SK-N-SH (cell line): ENCODE data around the gene NR6A1. TPM values are rescaled to one million over a fixed set of nuclear protein-coding genes. Genes with fewer than 3 reads are reported as not detected.

ENCODE experiments used
- CTCF ChIA-PET: fragments of 300-600, 350-600 bp; formaldehyde crosslinking; extraction: SDS; loops from one replicate; lab custom pipeline; 2021; lab: Yijun Ruan, JAX
- POLR2A ChIA-PET: fragments of 350-600 bp; sonication (Branson Sonifier 250); formaldehyde crosslinking; extraction: SDS; loops from one replicate; lab custom pipeline; 2020; ENCODE audit warnings: antibody characterized with exemption, inconsistent platforms; lab: Yijun Ruan, JAX
- DNase-seq: peaks from one replicate; pipeline ENCODE4 v3.0.0; 2012
- H2AFZ ChIP-seq: fragments of 200-600 bp; sonication (generic); 2 replicates; pipeline ENCODE4 v1.8.1; 2016; ENCODE audit warnings: antibody characterized with exemption, mild to moderate bottlenecking, low read depth
- H3F3A ChIP-seq: fragments of 200-600 bp; sonication (generic); replicated peaks from 2 replicates; pipeline ENCODE3; 2016; ENCODE audit warnings: antibody characterized with exemption, mild to moderate bottlenecking; ENCODE audit not compliant: insufficient read depth
- H3K27ac ChIP-seq, 2 experiments: fragments of 200-500 bp in 1 of 2; fragments of 200-600 bp in 1 of 2; sonication (Bioruptor generic) in 1 of 2; sonication (generic), shearing (Covaris generic) in 1 of 2; 2 replicates each; pipeline versions ENCODE4 v1.5.1 to v1.6.1; 2014 to 2016; ENCODE audit warnings: low read depth in 2 of 2, inconsistent platforms in 1 of 2, low read length in 1 of 2, mild to moderate bottlenecking in 1 of 2, mixed read lengths in 1 of 2
- H3K27me3 ChIP-seq: fragments of 200-600 bp; sonication (generic), shearing (Covaris generic); 2 replicates; pipeline ENCODE4 v1.6.1; 2016; ENCODE audit warnings: mixed run types; ENCODE audit not compliant: insufficient read depth
- H3K36me3 ChIP-seq, 2 experiments: fragments of 200-500 bp in 1 of 2; fragments of 200-600 bp in 1 of 2; sonication (Bioruptor generic) in 1 of 2; sonication (generic) in 1 of 2; replicated peaks in 1 of 2; 2 replicates each; pipeline versions ENCODE3 to v1.5.1; 2014 to 2016; ENCODE audit warnings: low read length in 1 of 2, mild to moderate bottlenecking in 1 of 2; ENCODE audit not compliant: insufficient read depth in 2 of 2, control insufficient read depth in 1 of 2
- H3K4me1 ChIP-seq, 2 experiments: fragments of 200-500 bp in 1 of 2; fragments of 200-600 bp in 1 of 2; sonication (Bioruptor generic) in 1 of 2; sonication (generic), shearing (Covaris generic) in 1 of 2; 2 replicates each; pipeline versions ENCODE4 v1.5.1 to v1.6.1; 2014 to 2016; ENCODE audit warnings: low read depth in 1 of 2, low read length in 1 of 2, mixed run types in 1 of 2; ENCODE audit not compliant: insufficient read depth in 2 of 2, control insufficient read depth in 1 of 2
- H3K4me2 ChIP-seq: fragments of 200-600 bp; sonication (generic), shearing (Covaris generic); 2 replicates; pipeline ENCODE4 v1.6.1; 2017; ENCODE audit warnings: mixed run types
- H3K4me3 ChIP-seq, 2 experiments: fragments of 200-500 bp in 1 of 2; fragments of 200-600 bp in 1 of 2; sonication (Bioruptor generic) in 1 of 2; sonication (generic), shearing (Covaris generic) in 1 of 2; 2 replicates each; pipeline versions ENCODE4 v1.5.1 to v1.8.1; 2014 to 2016; ENCODE audit warnings: low read depth in 2 of 2, inconsistent platforms in 1 of 2, low read length in 1 of 2, mild to moderate bottlenecking in 1 of 2, mixed read lengths in 1 of 2, moderate library complexity in 1 of 2
- H3K79me2 ChIP-seq: fragments of 200-600 bp; sonication (generic); 2 replicates; pipeline ENCODE4 v1.8.1; 2017; ENCODE audit warnings: mild to moderate bottlenecking; ENCODE audit not compliant: insufficient read depth
- H3K9ac ChIP-seq: fragments of 200-600 bp; sonication (generic); 2 replicates; pipeline ENCODE4 v1.6.1; 2017; ENCODE audit warnings: mixed run types
- H3K9me2 ChIP-seq: fragments of 200-600 bp; sonication (generic); 2 replicates; pipeline ENCODE4 v1.6.1; 2017; ENCODE audit warnings: mixed run types
- H3K9me3 ChIP-seq: fragments of 200-600 bp; sonication (generic); 2 replicates; pipeline ENCODE4 v1.6.1; 2017; ENCODE audit warnings: mixed run types, mild to moderate bottlenecking, moderate library complexity
- H4K20me1 ChIP-seq: fragments of 200-600 bp; sonication (generic); 2 replicates; pipeline ENCODE4 v1.6.1; 2017; ENCODE audit warnings: mild to moderate bottlenecking, mixed run types; ENCODE audit not compliant: insufficient read depth
- CHD2 ChIP-seq: fragments of 150-350 bp; IDR thresholded peaks from 2 replicates; pipeline ENCODE4 v1.6.1; 2018; ENCODE audit warnings: low read length; ENCODE audit not compliant: partially characterized antibody
- CTCF ChIP-seq: fragments of 200-600 bp; sonication (generic); IDR thresholded peaks from 2 replicates; pipeline ENCODE4 v1.6.1; 2017; ENCODE audit warnings: antibody characterized with exemption, mild to moderate bottlenecking, moderate library complexity
- FOXJ3 ChIP-seq: sonication (generic); formaldehyde crosslinking; IDR thresholded peaks from 2 replicates; pipeline ENCODE4 v1.5.1; 2020; ENCODE audit warnings: mild to moderate bottlenecking, missing genetic modification reagents
- GABPA ChIP-seq: IDR thresholded peaks from 2 replicates; pipeline ENCODE4 v1.4.0; 2012; ENCODE audit warnings: low read depth, mild to moderate bottlenecking
- MAX ChIP-seq: IDR thresholded peaks from 2 replicates; pipeline ENCODE4 v1.4.0; 2012; ENCODE audit warnings: low read depth
- MEF2A ChIP-seq: IDR thresholded peaks from 2 replicates; pipeline ENCODE4 v1.4.0; 2012; ENCODE audit warnings: low read depth, borderline replicate concordance
- MXI1 ChIP-seq: IDR thresholded peaks from 2 replicates; pipeline ENCODE4 v1.6.1; 2012; ENCODE audit warnings: mild to moderate bottlenecking, low read depth, low read length, improper control_type of control experiment
- NFIC ChIP-seq: IDR thresholded peaks from 2 replicates; pipeline ENCODE4 v1.4.0; 2012; ENCODE audit warnings: borderline replicate concordance
- NRF1 ChIP-seq: IDR thresholded peaks from 2 replicates; pipeline ENCODE4 v1.6.1; 2012; ENCODE audit warnings: low read depth, mild to moderate bottlenecking, low read length
- POLR2AphosphoS5 ChIP-seq: IDR thresholded peaks from 2 replicates; pipeline ENCODE4 v1.6.1; 2012; ENCODE audit warnings: low read depth, low read length
- RCOR1 ChIP-seq: fragments of 150-350 bp; IDR thresholded peaks from 2 replicates; pipeline ENCODE4 v1.6.1; 2017; ENCODE audit warnings: antibody characterized with exemption, low read length
- REST ChIP-seq: IDR thresholded peaks from 2 replicates; pipeline ENCODE4 v1.6.1; 2012; ENCODE audit warnings: mild to moderate bottlenecking, low read depth, low read length, moderate library complexity
- SMC3 ChIP-seq: IDR thresholded peaks from 2 replicates; pipeline ENCODE4 v1.6.1; 2012; ENCODE audit warnings: low read depth, low read length, improper control_type of control experiment
- TAF1 ChIP-seq: IDR thresholded peaks from 2 replicates; pipeline ENCODE4 v1.6.1; 2012; ENCODE audit warnings: low read depth, mild to moderate bottlenecking, low read length, moderate library complexity, borderline replicate concordance
- USF1 ChIP-seq: IDR thresholded peaks from 2 replicates; pipeline ENCODE4 v1.4.0; 2012; ENCODE audit warnings: low read depth, borderline replicate concordance
- USF2 ChIP-seq: fragments of 150-350 bp; IDR thresholded peaks from 2 replicates; pipeline ENCODE4 v1.6.1; 2017; ENCODE audit warnings: antibody characterized with exemption, low read length, low read depth, borderline replicate concordance
- WGBS: methylation state at CpG from one replicate; pipeline ENCODE4 v1.1.6; 2017; ENCODE audit warnings: low lambda C conversion rate; 5-methylcytosine and 5-hydroxymethylcytosine counted together
- polyA plus RNA-seq, 3 experiments: library from polyadenylated mRNA; depleted of rRNA; stranded (reverse); fragments of >200 nt; gene quantifications; 2 replicates each; pipeline ENCODE4 v1.2.3, GENCODE V29; 2012

NR6A1 gene
- polyA plus RNA-seq, 1 of the 3 experiments (the other 2 are of a cell fraction) = 1.2 TPM

- H3K27ac ChIP-seq = no peak overlapping the region
- H3K9me2 ChIP-seq = no peaks in the 10 kb centered on the region
- CTCF ChIA-PET = interaction anchor here (0.9 to 1.2 kb wide), 2 partner anchors 21 to 53 kb away, joined by 3 to 5 read pairs; no protein-coding TSS in a partner anchor
- no peak for DNase-seq
- H3K9ac ChIP-seq = no peak overlapping the region
- TF ChIP-seq USF2 = no peak
- no peak for TF ChIP-seq USF1
- TF ChIP-seq POLR2AphosphoS5 = no peak
- TF ChIP-seq REST = no peak
- no peak for TF ChIP-seq CTCF
- TF ChIP-seq CHD2 = no peak
- TF ChIP-seq NFIC = no peak
- TF ChIP-seq RCOR1 = no peak
- H2AFZ ChIP-seq = no peak overlapping the region
- H3F3A ChIP-seq = no peaks in the 10 kb centered on the region
- no peak overlapping the region for H3K4me2 ChIP-seq
- no peak overlapping the region for H3K4me3 ChIP-seq
- H3K27me3 ChIP-seq = no peaks in the 10 kb centered on the region; the same call in 1 of the 2 replicates
- H3K36me3 ChIP-seq = no peaks in the 10 kb centered on the region
- H4K20me1 ChIP-seq = no peaks in the 10 kb centered on the region
- WGBS = 60% methylated on average over 7 of the region's 7 CpGs
- H3K4me1 ChIP-seq = peaks cover 0 to 6% of the 10 kb centered on the region in 2 experiments; a peak in 1 of 4 replicates
- H3K79me2 ChIP-seq = no peaks in the 10 kb centered on the region
- no peaks in the 10 kb centered on the region for H3K9me3 ChIP-seq
- POLR2A ChIA-PET = no interaction called here
Measured at GRCh38 chr9:124472770-124473169, 298.3 kb downstream of the NR6A1 start.

GRCh38 chr9:124471761-124472160 is 299.4 kb downstream of the NR6A1 start:
- Histone ChIP-seq H3K79me2 (no peaks in the 10 kb centered on the region), H3K4me2 (no peak overlapping the region), H4K20me1 (no peaks in the 10 kb centered on the region), H3K9me2 (no peaks in the 10 kb centered on the region), H3K36me3 (no peaks in the 10 kb centered on the region), H3K9ac (no peak overlapping the region), H3K27ac (no peak overlapping the region), H3K9me3 (no peaks in the 10 kb centered on the region), H3K27me3 (no peaks in the 10 kb centered on the region; the same call in 1 of the 2 replicates), H3F3A (no peaks in the 10 kb centered on the region), H3K4me3 (no peak overlapping the region), H2AFZ (no peak overlapping the region), H3K4me1 (no peaks in the 10 kb centered on the region; a peak in 1 of 4 replicates)
- no peak for DNase-seq
- ChIA-PET POLR2A (no interaction called here), CTCF (interaction anchor here (1.0 kb wide), 1 partner anchor 53 kb away, joined by 3 read pairs; no protein-coding TSS in a partner anchor)
- 34% methylated on average over 5 of the region's 9 CpGs for WGBS
- TF ChIP-seq FOXJ3 (CRISPR knock-in tag) (no peak), GABPA (no peak), MAX (no peak), MEF2A (no peak), TAF1 (no peak), CHD2 (no peak), POLR2AphosphoS5 (no peak), MXI1 (no peak), SMC3 (no peak), NRF1 (no peak)
